ENCODE data around the gene ZNF556.
"Not testable (repeated sequence)": the region's sequence is repeated elsewhere in the genome, so short reads cannot be mapped to it uniquely, and the experiment has no call there.

ZNF556 gene

DNA sequence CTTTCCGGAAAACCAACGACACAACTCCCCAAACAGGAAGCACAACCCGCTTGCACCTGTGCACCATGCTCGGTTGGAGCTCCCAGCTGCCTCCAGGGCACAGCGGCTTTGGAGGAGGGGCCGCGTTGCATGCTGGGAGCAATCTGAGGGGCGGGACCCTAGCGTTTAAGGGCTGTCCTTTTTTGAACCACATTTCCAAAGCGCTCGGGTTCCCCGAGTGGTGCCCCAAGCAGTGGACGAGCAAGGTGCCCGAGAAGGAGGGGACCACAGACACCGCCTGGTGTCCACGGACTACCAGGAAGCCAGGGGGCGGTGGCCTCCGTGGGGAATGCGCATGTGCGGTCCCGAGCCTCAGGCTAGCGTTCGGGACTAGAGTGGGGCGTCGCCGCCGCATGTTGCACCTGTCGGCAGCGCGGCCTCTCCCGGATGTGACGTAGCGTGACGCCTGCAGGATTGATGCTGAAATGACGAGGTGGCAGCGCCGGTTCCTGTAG is 21.6 kb downstream of the ZNF556 start:
- Histone ChIP-seq H3K27me3 (ENCODE audit: insufficient read depth, low read depth, severe bottlenecking) (no peaks in the 10 kb centered on the region), H3K9me3 (ENCODE audit: severe bottlenecking) (no peaks in the 10 kb centered on the region), H3K27ac (no peak overlapping the region), H3K4me3 (ENCODE audit: low read depth, low read length) (no peak overlapping the region), H3K36me3 (no peaks in the 10 kb centered on the region)
- TF ChIP-seq, protein P1, sequence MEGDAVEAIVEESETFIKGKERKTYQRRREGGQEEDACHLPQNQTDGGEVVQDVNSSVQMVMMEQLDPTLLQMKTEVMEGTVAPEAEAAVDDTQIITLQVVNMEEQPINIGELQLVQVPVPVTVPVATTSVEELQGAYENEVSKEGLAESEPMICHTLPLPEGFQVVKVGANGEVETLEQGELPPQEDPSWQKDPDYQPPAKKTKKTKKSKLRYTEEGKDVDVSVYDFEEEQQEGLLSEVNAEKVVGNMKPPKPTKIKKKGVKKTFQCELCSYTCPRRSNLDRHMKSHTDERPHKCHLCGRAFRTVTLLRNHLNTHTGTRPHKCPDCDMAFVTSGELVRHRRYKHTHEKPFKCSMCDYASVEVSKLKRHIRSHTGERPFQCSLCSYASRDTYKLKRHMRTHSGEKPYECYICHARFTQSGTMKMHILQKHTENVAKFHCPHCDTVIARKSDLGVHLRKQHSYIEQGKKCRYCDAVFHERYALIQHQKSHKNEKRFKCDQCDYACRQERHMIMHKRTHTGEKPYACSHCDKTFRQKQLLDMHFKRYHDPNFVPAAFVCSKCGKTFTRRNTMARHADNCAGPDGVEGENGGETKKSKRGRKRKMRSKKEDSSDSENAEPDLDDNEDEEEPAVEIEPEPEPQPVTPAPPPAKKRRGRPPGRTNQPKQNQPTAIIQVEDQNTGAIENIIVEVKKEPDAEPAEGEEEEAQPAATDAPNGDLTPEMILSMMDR (IDR thresholded peaks at IDR 0.05; ENCODE audit: low read depth, low read length) = no peak
- no peak for DNase-seq

DNA sequence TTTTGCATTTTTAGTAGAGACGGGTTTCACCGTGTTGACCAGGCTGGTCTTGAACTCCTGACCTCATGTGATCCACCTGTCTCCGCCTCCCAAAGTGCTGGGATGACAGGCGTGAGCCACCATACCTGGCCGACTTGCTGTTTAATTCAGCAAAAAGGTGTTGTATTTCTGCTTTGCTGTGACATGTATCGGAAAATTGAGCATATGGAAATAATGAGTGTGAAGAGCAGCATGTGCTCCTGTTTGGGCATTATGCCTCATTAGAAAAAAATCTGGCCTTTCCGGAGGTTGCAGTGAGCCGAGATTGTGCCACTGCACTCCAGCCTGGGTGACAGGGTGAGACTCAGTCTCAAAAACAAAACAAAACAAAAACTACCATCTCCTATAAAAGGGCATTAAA is 23.4 kb downstream of the ZNF556 start:
- DNase-seq; H3K4me3 ChIP-seq (ENCODE audit: low read depth, low read length); H3K27me3 ChIP-seq (ENCODE audit: insufficient read depth, low read depth, severe bottlenecking); H3K36me3 ChIP-seq; H3K9me3 ChIP-seq (ENCODE audit: severe bottlenecking); H3K27ac ChIP-seq: not testable (repeated sequence)

DNA sequence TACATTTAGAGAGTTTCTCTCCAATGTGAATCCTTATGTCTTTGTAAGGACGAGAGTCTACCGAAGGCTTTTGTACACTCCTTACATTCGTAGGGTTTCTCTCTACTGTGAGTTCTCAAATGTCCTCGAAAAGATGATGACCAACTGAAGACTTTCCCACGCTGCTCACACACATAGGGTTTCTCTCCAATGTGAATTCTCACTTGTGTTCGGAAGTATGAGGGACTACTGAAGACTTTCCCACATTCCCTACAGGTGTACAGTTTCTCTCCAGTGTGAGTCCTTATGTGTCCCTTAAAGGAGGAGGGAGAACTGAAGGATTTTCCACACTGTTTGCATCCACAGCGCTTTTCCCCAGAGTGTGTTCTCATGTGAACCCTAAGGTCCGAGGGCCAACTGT is 29.6 kb downstream of the ZNF556 start:
- Histone ChIP-seq H3K27ac (no peak overlapping the region), H3K4me3 (ENCODE audit: low read depth, low read length) (no peak overlapping the region), H3K36me3 (no peaks in the 10 kb centered on the region), H3K9me3 (ENCODE audit: severe bottlenecking) (peaks cover 17% of the 10 kb centered on the region), H3K27me3 (ENCODE audit: insufficient read depth, low read depth, severe bottlenecking) (no peaks in the 10 kb centered on the region)
- DNase-seq = no peak
- TF ChIP-seq, protein P1 (IDR thresholded peaks at IDR 0.05; ENCODE audit: low read depth, low read length) = no peak

DNA sequence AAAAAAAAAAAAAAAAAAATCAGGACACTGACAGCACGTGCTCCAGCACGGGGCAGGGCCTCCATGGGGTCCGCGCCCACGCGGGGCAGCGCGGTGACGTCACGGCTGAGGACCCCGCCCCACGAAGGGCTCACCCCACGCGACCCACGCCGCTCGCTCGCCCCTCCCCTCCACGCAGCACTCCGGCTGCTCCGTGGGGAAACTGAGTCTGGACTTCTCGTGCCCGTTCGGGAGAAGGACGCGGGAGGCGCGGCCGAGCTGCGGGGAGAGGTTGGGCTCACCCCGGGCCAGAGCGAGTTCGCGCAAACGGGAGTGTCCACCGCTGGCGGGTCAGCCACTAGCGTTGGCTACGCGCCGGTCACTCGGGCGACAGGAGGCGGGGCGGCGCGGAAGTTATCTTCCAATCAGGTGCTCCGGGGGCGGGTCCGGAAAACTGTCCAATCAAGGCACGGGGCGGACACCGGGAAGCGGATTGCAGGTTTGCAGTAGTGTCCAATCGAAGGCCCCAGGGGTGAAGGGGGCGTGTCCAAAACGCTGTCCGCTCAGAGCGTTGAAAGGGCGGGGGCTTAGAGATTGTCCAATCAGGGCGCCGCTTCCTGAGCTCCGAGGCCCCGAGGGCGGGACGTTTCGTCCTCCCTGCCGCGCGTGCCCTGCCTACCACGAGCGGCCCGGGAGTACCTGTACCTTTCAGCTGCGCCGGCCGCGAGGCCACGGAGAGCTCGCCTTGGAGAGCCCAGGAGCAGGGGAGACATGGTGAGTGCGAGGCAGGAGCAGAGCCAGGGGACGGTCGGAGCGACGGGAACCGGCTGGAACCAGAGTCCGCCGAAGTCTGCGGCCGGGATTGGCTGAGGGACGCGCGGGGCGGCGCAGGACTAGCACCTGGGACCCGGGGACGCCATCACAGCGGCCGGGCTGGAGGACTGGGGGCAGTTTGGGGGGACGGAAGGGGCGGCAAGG is 33.4 kb downstream of the ZNF556 start, which contains the start of gene ZNF57:
ZNF57 (plus strand) TSS at position 633 of the 957 bp plus-strand sequence; CDS start at position 751, 118 bp downstream.
- TF ChIP-seq, protein P1 (IDR thresholded peaks at IDR 0.05; ENCODE audit: low read depth, low read length) = no peak
- Histone ChIP-seq H3K36me3 (no peaks in the 10 kb centered on the region), H3K9me3 (ENCODE audit: severe bottlenecking) (peaks cover 17% of the 10 kb centered on the region), H3K27ac (peak within 1 kb of the TSS; percentile 84), H3K27me3 (ENCODE audit: insufficient read depth, low read depth, severe bottlenecking) (no peaks in the 10 kb centered on the region), H3K4me3 (ENCODE audit: low read depth, low read length) (peak within 1 kb of the TSS; percentile 96)
- peak; percentile 100 for DNase-seq

DNA sequence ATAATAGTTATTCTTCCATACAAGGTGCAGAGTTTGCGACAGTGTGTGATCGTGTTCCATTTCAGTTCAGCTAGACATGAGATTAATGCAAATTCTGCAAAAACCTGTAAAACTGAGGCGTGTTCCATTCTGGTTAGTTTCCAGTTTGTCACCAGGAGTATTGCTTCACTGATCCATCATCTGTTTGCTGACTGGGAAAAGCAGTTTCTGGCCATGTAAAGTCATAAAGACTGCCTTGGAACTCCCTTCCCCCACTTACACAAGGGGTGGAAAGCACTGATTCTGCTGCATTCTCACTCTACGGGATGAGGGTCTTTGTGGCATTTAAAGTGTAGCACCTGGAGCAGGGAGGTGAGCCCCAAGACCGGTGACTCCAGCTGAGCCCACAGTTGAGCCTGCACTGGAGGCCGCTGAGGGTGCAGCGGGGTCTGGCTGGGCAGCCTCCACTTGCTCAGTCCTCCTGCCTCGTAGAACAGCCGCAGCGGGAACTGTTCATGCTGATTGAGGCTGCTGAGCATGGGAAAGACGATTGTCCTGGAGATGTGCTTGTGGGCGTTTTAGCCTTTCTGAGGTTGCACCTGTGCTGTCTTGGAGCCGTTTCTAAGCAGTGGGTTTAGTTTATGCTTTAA is 35.6 kb downstream of the ZNF556 start:
- DNase-seq = no peak
- Histone ChIP-seq H3K4me3 (ENCODE audit: low read depth, low read length) (no peak overlapping the region), H3K9me3 (ENCODE audit: severe bottlenecking) (peaks cover 5% of the 10 kb centered on the region), H3K27me3 (ENCODE audit: insufficient read depth, low read depth, severe bottlenecking) (no peaks in the 10 kb centered on the region), H3K36me3 (no peaks in the 10 kb centered on the region), H3K27ac (no peak overlapping the region)
- TF ChIP-seq, protein P1 (IDR thresholded peaks at IDR 0.05; ENCODE audit: low read depth, low read length) = no peak

DNA sequence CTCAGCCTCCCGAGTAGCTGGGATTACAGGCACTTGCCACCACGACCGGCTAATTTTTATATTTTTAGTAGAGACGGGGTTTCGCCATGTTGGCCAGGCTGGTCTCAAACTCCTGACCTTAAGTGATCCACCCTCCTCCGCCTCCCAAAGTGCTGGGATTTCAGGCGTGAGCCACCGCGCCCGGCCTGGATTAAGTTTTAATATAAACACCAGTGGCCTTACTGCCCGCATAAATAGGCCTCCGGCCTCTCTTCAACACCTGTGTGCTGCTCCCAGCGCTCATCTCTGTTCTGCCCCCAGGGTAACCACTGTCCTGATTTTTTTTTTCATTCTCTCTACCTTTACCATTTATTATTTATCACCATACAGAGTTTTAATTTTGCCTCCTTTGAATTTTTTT is 36.2 kb downstream of the ZNF556 start:
- H3K27ac ChIP-seq; H3K36me3 ChIP-seq; DNase-seq; H3K9me3 ChIP-seq (ENCODE audit: severe bottlenecking); H3K27me3 ChIP-seq (ENCODE audit: insufficient read depth, low read depth, severe bottlenecking); H3K4me3 ChIP-seq (ENCODE audit: low read depth, low read length): not testable (repeated sequence)
